Mesodermal cell (in vitro differentiated cells): ENCODE data around the gene NOP14.
A peak's percentile ranks its signal among the peaks of the same experiment; 100 is the strongest.
"Not testable (repeated sequence)": the region's sequence is repeated elsewhere in the genome, so short reads cannot be mapped to it uniquely, and the experiment has no call there.

Experiments used
- H3K27ac ChIP-seq: 2 replicates; pipeline ENCODE4 v1.7.0; 2013; ENCODE audit warnings: mild to moderate bottlenecking, low read depth, low read length, moderate library complexity; ENCODE audit not compliant: severe bottlenecking
- H3K36me3 ChIP-seq: 2 replicates; pipeline ENCODE4 v1.7.1; 2013; ENCODE audit warnings: mild to moderate bottlenecking, low read length, moderate library complexity; ENCODE audit not compliant: control insufficient read depth, insufficient read depth
- H3K4me1 ChIP-seq: one replicate; pipeline ENCODE4 v1.7.1; 2013; ENCODE audit warnings: mild to moderate bottlenecking, low read length; ENCODE audit not compliant: insufficient read depth, control insufficient read depth, poor library complexity, severe bottlenecking
- H3K4me3 ChIP-seq: 2 replicates; pipeline ENCODE4 v1.7.0; 2013; ENCODE audit warnings: low read length, control low read depth, mild to moderate bottlenecking; ENCODE audit not compliant: insufficient read depth, poor library complexity, severe bottlenecking; ENCODE audit errors: extremely low read depth
- H3K9me3 ChIP-seq: 2 replicates; pipeline ENCODE4 v1.7.1; 2013; ENCODE audit warnings: mild to moderate bottlenecking, low read length, moderate library complexity; ENCODE audit not compliant: control insufficient read depth
- WGBS, 2 experiments: methylation state at CpG; one replicate each; pipeline ENCODE4 v1.1.5; 2013; ENCODE audit warnings: missing lambda C conversion rate in 2 of 2; ENCODE audit not compliant: insufficient coverage in 2 of 2; 5-methylcytosine and 5-hydroxymethylcytosine counted together

NOP14 gene

GRCh38 chr4:2942037-2942531, 21.1 kb downstream of the NOP14 start:
- no peak overlapping the region for H3K27ac ChIP-seq
- H3K4me1 ChIP-seq, result peaks cover 6% of the 10 kb centered on the region
- H3K4me3 ChIP-seq, result no peak overlapping the region
- peaks cover 91% of the 10 kb centered on the region for H3K36me3 ChIP-seq
- 94 to 96% methylated on average over 20 to 21 of the region's 21 CpGs for WGBS, 2 experiments
- H3K9me3 ChIP-seq, result no peaks in the 10 kb centered on the region

DNA sequence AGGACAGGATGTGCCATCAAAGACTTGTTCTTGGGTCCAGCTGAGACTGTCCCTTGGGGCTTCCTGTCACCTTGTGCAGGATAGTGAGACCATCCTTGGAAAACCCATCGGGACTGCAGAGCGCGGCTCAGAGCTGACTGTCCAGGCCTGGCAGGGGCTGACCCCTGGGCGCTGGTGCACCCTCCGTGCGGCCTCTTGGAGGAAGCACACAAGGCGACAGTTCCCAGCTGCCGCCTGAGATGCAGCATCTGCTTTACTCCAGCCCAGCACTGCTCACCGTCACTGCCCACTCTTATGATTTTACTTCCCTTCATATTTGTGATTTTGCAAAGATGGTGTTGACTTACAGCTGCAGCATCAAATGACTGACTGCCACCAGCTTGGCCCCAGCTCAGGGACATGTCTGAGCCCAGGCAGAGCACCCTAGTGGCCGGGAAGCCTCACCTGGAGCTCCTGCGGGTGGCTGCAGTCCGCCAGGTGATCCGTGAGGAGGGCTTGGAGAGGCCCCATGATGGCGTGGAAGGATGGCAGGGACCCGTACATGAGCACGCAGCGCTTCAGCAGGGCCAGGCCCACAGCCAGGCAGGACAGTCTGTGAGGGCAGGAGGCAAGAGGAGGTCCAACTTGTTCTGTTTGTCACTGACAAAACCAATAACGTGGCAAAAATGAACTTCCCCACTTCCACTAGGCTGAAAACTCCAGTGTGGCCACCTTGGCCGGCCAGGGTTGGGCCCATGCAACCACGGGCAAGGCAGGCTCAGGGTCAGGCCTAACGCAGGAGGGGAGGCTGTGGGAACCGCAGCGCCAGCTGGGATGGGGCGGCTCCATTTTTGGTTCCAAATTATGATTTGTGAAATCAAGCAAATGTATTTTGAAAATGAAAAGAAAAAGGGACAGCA, 21.8 kb downstream of the NOP14 start:
- no peak overlapping the region for H3K4me3 ChIP-seq
- no peaks in the 10 kb centered on the region for H3K9me3 ChIP-seq
- 95 to 97% methylated on average over 18 to 20 of the region's 24 CpGs for WGBS, 2 experiments
- peaks cover 88% of the 10 kb centered on the region for H3K36me3 ChIP-seq
- H3K4me1 ChIP-seq, result peaks cover 11% of the 10 kb centered on the region
- no peak overlapping the region for H3K27ac ChIP-seq

DNA sequence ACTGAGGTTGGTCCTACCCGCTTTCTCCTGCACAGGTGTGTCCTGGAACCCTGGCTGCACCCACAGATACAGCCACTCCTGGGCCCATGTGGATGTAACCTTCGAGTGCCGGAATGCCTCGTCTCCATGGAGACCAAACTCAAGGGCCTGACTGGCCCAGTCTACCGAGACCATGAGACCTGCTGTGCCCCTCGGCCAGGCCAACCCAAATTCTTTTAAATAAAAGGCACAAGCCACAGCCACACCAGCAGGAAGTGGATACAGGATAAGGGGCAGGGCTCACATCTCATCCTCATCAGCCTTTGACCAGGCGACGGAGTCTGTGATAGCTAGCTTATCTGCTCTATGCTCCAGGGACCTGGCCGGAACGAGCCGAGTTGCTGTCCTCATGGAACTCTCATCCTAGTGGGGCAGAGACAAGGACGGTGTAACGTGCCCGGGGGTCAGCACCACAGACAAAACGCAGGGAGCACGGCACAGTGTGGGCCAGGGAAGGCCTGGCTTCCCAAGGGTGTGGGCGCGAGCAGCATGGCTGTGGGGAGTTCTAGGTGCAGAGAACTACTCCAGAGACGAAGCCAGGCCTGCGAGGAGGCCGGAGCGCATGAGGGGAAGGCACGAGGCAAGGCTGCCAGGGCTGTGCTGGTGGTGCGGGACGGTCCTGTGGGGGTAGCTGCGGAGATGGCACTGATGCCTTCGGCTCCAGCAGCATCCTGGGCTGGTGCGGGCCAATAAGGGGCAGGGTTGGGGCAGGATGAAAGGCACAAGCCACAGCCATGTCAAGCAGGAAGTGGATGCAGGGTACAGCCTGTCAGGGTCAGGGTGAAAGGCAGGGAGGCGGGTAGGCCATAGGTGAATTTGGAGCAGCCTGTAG, 22.7 kb downstream of the NOP14 start:
- H3K27ac ChIP-seq, result no peak overlapping the region
- H3K4me3 ChIP-seq, result no peak overlapping the region
- H3K36me3 ChIP-seq, result peaks cover 90% of the 10 kb centered on the region
- H3K4me1 ChIP-seq, result peaks cover 18% of the 10 kb centered on the region
- H3K9me3 ChIP-seq, result no peaks in the 10 kb centered on the region
- WGBS, 2 experiments, result 91 to 93% methylated on average over 28 to 29 of the region's 29 CpGs

- H3K36me3 ChIP-seq, result peaks cover 82% of the 10 kb centered on the region
- H3K4me1 ChIP-seq, result peaks cover 18% of the 10 kb centered on the region
- no peak overlapping the region for H3K4me3 ChIP-seq
- H3K27ac ChIP-seq, result no peak overlapping the region
- 92 to 94% methylated on average over 26 to 29 of the region's 30 CpGs for WGBS, 2 experiments
- no peaks in the 10 kb centered on the region for H3K9me3 ChIP-seq
Measured at GRCh38 chr4:2939383-2940243, 23.6 kb downstream of the NOP14 start.

DNA sequence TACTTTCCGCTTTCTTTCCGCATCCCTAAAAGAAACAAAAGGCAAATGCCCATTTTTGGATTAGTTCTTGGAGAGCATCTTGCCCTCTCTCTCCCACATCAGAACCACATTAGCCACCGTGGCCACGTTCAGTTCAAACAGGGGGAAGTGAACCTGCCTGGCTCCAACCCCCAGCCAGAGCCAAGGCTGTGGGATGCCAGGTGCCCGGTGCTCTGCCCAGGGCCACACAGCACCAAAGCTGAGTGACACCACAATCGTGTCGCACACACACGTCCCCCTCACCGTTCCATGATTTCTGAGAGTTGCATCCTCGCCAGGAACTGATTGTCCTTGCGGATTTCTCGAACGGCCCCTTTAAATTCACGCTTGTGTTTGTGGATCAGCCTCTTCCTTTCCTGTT, 24.3 kb downstream of the NOP14 start:
- WGBS, 2 experiments, result 96% methylated on average over 14 of the region's 14 CpGs
- Histone ChIP-seq H3K4me3 (no peak overlapping the region), H3K27ac (no peak overlapping the region), H3K36me3 (peaks cover 79% of the 10 kb centered on the region), H3K4me1 (peaks cover 18% of the 10 kb centered on the region), H3K9me3 (no peaks in the 10 kb centered on the region)

GRCh38 chr4:2938411-2938810, 24.8 kb downstream of the NOP14 start:
- peaks cover 74% of the 10 kb centered on the region for H3K36me3 ChIP-seq
- H3K4me1 ChIP-seq, result peaks cover 20% of the 10 kb centered on the region
- 94 to 96% methylated on average over 6 to 10 of the region's 10 CpGs for WGBS, 2 experiments
- H3K9me3 ChIP-seq, H3K4me3 ChIP-seq, H3K27ac ChIP-seq: not testable (repeated sequence)

DNA sequence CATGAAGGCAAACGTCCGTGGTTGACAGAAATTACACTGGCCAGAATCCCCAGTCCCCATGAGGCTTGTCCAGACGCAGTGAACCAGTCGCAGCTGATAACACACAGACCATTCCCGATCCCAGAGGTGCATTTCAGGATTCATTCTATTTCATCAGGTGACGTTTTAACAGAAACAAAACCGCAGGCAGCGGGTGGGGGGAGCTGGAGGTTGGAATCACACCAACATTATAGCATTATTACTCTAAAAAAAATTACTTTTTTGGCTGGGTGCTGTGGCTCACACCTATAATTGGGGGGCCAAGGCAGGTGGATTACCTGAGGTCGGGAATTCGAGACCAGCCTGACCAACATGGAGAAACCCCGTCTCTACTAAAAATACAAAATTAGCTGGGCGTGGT, 25.2 kb downstream of the NOP14 start:
- Histone ChIP-seq H3K9me3 (no peaks in the 10 kb centered on the region), H3K36me3 (peaks cover 70% of the 10 kb centered on the region), H3K4me1 (peaks cover 23% of the 10 kb centered on the region), H3K27ac (no peak overlapping the region), H3K4me3 (no peak overlapping the region)
- whole genome bisulfite sequencing, 2 experiments, result 84 to 98% methylated on average over 5 to 7 of the region's 12 CpGs

DNA sequence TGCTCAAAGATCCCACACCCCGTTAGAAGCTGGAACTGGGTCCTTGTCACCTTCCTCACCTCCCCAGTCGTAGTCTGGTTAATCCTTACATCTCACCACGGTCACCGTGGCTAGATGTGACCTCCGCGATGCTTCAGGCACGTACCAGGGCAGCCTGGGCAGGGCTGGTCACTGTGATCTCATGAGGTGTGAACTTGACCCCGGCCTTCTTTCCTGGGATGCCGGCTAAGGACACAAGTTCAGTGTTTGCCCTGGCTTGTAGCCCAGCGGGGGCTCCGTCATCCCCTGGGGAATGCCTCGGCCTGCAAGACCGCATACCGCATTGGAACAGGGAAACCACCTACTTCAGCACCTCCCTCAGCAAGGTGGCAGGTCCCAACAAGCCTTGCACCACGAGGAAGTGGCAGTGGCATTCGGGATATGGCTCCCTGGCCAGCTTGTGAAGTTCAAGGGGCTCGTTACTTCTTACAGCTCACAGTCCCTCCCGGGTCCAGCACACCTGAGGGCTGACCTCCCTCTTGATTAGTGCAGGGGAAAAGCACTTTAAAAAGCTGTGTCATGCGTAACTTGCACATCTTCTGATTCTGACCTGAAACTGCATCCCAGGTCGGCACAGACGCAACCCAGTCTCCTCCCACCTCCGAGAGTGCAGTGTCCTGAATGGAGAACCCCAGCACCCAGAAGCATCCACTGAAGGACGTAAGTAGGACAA, 25.9 kb downstream of the NOP14 start:
- 90 to 91% methylated on average over 20 of the region's 23 CpGs for WGBS, 2 experiments
- Histone ChIP-seq H3K9me3 (no peaks in the 10 kb centered on the region), H3K4me3 (no peak overlapping the region), H3K27ac (no peak overlapping the region), H3K4me1 (peaks cover 23% of the 10 kb centered on the region), H3K36me3 (peaks cover 70% of the 10 kb centered on the region)

DNA sequence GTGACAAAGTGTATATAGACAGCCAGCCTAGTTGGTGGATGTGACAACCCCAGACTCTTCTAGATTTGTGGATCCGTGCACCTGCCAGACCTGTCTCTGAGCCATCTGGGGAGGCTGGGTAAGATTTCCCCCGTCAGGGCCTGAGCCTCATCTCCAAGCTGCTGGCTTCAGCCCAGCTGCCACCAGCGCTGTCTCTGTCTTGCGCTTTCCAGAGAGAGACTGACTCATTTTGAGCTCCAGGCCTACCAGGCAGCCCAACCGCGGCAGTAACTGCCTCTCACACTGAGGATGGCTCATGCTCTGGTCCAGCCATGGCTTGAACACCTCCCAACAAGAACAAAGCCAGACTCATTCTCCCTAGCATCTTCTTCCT, 26.4 kb downstream of the NOP14 start:
- 94 to 96% methylated on average over 6 of the region's 6 CpGs for WGBS, 2 experiments
- Histone ChIP-seq H3K9me3 (no peaks in the 10 kb centered on the region), H3K36me3 (peaks cover 69% of the 10 kb centered on the region), H3K4me3 (peak overlapping the region; percentile 3), H3K4me1 (peaks cover 23% of the 10 kb centered on the region), H3K27ac (no peak overlapping the region)
